Measurements from ENCODE around the gene MTHFD1L. TPM values are rescaled to one million over a fixed set of nuclear protein-coding genes. Genes with fewer than 3 reads are reported as not detected.

MTHFD1L gene
- total RNA-seq, 1 donor from 2014 or later, result 53.2 TPM

DNA sequence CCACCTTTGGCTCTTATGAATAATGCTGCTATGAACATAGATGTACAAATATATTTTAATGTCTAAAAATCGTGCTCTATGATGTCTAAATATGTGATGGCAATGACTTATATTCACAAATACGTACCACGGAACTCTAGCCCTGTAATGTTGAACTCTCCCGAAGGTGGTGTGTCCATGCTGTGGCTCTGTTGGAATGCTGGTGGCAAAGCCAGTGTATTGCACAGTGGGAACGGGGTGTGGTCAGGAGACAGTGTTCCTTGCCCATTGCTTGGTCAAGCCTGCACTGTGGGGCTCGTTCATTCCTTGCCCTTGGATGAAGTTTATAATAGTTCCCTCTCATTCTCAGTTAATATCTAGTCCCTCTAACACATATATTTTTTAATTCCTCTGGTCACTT, 109.6 kb downstream of the MTHFD1L start:
- H3K27me3 ChIP-seq (ENCODE audit: control insufficient read depth, insufficient read depth, low read length), result no peaks in the 10 kb centered on the region
- no peak overlapping the region for H3K4me3 ChIP-seq (ENCODE audit: low read depth, low read length)
- no peak for DNase-seq (ENCODE audit: low read depth)
- FAIRE-seq, result no peak
- peaks cover 7% of the 10 kb centered on the region for H3K36me3 ChIP-seq (ENCODE audit: control insufficient read depth, insufficient read depth, low read length)
- TF ChIP-seq CTCF (IDR thresholded peaks at IDR 0.05; ENCODE audit: insufficient read depth, low read length, severe bottlenecking), result no peak

- H3K36me3 ChIP-seq (ENCODE audit: control insufficient read depth, insufficient read depth, low read length), result peaks cover 9% of the 10 kb centered on the region
- DNase-seq (ENCODE audit: low read depth) (no peak), FAIRE-seq (no peak)
- TF ChIP-seq CTCF (IDR thresholded peaks at IDR 0.05; ENCODE audit: insufficient read depth, low read length, severe bottlenecking), result no peak
- H3K4me3 ChIP-seq (ENCODE audit: low read depth, low read length), result no peak overlapping the region
- no peaks in the 10 kb centered on the region for H3K27me3 ChIP-seq (ENCODE audit: control insufficient read depth, insufficient read depth, low read length)
Measured at GRCh38 chr6:150977281-150977680, 111.8 kb downstream of the MTHFD1L start.

GRCh38 chr6:150978624-150979023, 113.1 kb downstream of the MTHFD1L start:
- no peak for DNase-seq (ENCODE audit: low read depth)
- TF ChIP-seq CTCF (IDR thresholded peaks at IDR 0.05; ENCODE audit: insufficient read depth, low read length, severe bottlenecking), result no peak
- peak; percentile 50 for FAIRE-seq
- Histone ChIP-seq H3K36me3 (ENCODE audit: control insufficient read depth, insufficient read depth, low read length) (peaks cover 8% of the 10 kb centered on the region), H3K4me3 (ENCODE audit: low read depth, low read length) (no peak overlapping the region), H3K27me3 (ENCODE audit: control insufficient read depth, insufficient read depth, low read length) (no peaks in the 10 kb centered on the region)

DNA sequence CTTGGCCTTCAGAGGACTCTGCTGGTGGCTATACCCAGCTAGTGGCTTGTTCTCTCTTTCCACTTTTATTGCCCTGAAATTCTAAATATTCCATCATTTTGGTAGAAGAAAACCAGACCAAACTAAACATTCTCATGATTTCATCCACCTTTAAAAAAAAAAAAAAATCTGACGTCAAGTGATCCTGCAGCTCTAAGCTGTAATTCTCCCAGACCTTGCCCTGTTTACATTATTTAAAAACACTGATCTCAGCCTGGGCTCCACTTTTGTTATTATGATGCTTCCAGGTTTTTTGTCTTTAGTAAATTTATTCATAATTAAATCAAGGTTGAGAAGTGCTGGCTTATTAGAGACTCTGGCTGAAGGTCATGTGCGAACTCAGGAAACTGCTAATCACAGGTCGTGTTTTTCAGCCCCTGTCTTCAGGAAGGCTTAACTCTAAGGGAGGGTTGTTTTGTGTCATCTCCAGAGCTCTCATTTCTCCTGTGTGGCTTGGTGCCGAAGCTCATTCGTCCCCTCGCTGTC, 114.4 kb downstream of the MTHFD1L start:
- no peak overlapping the region for H3K4me3 ChIP-seq (ENCODE audit: low read depth, low read length)
- no peak for TF ChIP-seq CTCF (IDR thresholded peaks at IDR 0.05; ENCODE audit: insufficient read depth, low read length, severe bottlenecking)
- DNase-seq (ENCODE audit: low read depth) (no peak), FAIRE-seq (no peak)
- peaks cover 10% of the 10 kb centered on the region for H3K36me3 ChIP-seq (ENCODE audit: control insufficient read depth, insufficient read depth, low read length)
- H3K27me3 ChIP-seq (ENCODE audit: control insufficient read depth, insufficient read depth, low read length), result no peaks in the 10 kb centered on the region

DNA sequence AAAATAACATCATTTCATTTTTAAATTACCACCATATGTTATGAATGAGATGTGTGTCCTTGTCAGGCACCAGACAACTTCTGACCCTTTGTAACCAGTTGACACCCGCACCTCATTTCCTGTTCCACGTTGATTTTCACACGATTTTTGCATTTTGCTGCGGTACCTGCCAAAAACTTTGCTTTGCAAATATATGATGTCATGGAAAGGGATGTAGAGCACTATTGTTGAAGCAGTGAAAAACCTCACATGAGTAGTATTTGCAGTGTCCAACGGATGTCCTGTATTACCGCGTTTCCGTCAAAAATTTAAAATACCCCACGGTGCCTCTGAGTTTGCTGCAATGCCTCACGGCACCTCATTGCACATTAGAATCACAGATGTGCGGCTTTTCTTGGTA, 115.6 kb downstream of the MTHFD1L start:
- no peak for TF ChIP-seq CTCF (IDR thresholded peaks at IDR 0.05; ENCODE audit: insufficient read depth, low read length, severe bottlenecking)
- DNase-seq (ENCODE audit: low read depth), result peak; percentile 10
- peaks cover 7% of the 10 kb centered on the region for H3K36me3 ChIP-seq (ENCODE audit: control insufficient read depth, insufficient read depth, low read length)
- no peaks in the 10 kb centered on the region for H3K27me3 ChIP-seq (ENCODE audit: control insufficient read depth, insufficient read depth, low read length)
- no peak for FAIRE-seq
- H3K4me3 ChIP-seq (ENCODE audit: low read depth, low read length), result no peak overlapping the region

DNA sequence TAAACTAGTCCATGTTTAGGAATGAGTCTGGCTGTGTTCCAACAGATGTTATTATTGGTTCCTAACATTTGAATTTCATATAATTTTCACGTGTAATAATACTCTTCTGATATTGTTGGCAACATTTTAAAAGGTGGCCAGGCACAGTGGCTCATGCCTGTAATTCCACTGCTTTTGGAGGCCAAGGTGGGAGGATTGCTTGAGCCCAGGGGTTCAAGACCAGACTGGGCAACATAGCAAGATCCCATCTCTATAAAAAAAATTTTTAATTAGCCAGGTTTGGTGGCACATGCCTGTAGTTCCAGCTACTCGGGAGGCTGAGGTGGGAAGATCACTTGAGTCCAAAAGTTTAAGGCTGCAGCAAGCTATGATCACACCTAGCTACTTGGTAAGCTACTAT, 116.2 kb downstream of the MTHFD1L start:
- TF ChIP-seq CTCF (IDR thresholded peaks at IDR 0.05; ENCODE audit: insufficient read depth, low read length, severe bottlenecking), result no peak
- no peaks in the 10 kb centered on the region for H3K27me3 ChIP-seq (ENCODE audit: control insufficient read depth, insufficient read depth, low read length)
- peaks cover 7% of the 10 kb centered on the region for H3K36me3 ChIP-seq (ENCODE audit: control insufficient read depth, insufficient read depth, low read length)
- FAIRE-seq (no peak), DNase-seq (ENCODE audit: low read depth) (no peak)
- no peak overlapping the region for H3K4me3 ChIP-seq (ENCODE audit: low read depth, low read length)
